ENCODE data around the gene CROCC.
"Not testable (repeated sequence)": the region's sequence is repeated elsewhere in the genome, so short reads cannot be mapped to it uniquely, and the experiment has no call there.

Gene CROCC

DNA sequence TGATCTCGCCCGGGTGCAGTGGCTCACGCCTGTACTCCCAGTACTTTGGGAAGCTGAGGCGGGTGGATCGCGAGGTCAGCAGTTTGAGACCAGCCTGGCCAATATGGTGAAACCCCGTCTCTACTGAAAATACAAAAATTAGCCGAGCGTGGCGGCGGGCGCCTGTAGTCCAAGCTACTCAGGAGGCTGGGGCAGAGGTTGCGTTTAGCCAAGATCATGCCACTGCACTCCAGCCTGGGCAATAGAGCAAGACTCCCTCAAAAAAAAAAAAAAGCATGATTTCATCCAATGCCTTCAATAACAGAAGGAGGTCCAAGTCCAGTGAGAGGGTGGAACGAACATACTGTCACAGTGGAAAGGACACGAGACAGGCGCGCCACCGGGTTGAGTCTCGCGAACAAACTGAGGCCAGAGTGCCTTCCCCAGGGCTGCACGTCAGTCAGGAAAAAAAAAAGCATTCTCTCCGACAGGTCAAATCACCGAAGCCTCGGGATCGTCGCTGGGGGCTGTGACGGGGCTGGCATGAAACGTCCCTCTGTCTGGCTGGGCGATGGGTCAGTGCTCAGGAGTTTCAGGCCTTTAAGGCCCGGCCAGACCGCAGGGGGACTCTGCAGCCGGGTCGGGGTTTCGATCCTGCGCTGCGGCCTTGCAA, 8.4 kb upstream of the CROCC start:
- H3K36me3 ChIP-seq (replicated peaks): no peaks in the 10 kb centered on the region
- in situ Hi-C loops (cut with HindIII; ENCODE audit: low pct_ligation_motif_present, low sequenced_read_pairs): no loop called here
- no peaks in the 10 kb centered on the region for H3K27me3 ChIP-seq (replicated peaks)
- no peak overlapping the region for H3K27ac ChIP-seq
- H3K4me3 ChIP-seq (ENCODE audit: low read depth, low read length): peak overlapping the region; percentile 58
- TF ChIP-seq, protein P1, sequence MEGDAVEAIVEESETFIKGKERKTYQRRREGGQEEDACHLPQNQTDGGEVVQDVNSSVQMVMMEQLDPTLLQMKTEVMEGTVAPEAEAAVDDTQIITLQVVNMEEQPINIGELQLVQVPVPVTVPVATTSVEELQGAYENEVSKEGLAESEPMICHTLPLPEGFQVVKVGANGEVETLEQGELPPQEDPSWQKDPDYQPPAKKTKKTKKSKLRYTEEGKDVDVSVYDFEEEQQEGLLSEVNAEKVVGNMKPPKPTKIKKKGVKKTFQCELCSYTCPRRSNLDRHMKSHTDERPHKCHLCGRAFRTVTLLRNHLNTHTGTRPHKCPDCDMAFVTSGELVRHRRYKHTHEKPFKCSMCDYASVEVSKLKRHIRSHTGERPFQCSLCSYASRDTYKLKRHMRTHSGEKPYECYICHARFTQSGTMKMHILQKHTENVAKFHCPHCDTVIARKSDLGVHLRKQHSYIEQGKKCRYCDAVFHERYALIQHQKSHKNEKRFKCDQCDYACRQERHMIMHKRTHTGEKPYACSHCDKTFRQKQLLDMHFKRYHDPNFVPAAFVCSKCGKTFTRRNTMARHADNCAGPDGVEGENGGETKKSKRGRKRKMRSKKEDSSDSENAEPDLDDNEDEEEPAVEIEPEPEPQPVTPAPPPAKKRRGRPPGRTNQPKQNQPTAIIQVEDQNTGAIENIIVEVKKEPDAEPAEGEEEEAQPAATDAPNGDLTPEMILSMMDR (IDR thresholded peaks at IDR 0.05; ENCODE audit: low read depth, low read length, missing control alignments): no peak
- DNase-seq: no peak

DNA sequence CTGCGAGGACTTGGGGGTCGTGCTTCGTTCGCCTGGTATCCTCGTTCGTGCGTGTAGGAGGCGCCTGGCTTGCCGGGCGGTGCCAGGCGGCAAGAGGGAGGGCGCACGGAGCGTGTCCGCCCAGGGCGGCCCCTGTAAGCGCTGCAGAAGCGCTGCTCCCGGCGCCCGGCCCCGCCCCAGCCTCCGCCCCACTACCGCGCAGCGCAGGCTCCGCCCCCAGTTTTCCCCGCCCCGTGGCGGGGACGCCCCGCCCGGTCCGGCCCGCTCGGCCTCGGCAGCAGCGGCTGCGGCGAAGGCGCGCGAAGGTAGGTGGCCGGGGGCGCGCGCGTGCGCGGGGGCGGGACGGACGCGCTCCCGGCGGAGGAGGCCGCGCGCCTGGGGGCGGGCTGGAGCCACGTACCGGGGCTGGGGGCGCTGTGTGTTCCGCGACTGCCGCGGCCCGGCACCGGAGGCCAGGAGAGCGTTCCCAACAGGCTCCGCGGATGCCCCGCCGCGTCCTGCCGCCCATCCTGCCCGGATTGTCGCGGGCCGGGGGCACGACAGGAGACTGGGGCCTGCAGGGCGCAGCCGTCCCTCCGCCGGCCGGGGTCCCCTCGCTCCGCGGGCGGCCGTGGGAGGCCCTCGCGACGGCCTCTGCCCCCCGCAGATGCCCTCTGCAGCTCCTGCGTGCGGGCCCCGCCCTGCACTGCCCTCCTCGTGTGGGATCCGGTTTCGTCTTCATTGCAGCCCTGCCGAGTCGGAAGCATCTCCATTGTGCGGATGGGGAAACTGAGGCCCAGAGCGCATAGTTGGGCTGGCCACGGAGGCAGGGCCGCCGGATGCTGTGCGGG, 7.7 kb upstream of the CROCC start:
- TF ChIP-seq, protein P1 (IDR thresholded peaks at IDR 0.05; ENCODE audit: low read depth, low read length, missing control alignments): no peak
- Histone ChIP-seq H3K36me3 (replicated peaks) (no peaks in the 10 kb centered on the region), H3K4me3 (ENCODE audit: low read depth, low read length) (peak overlapping the region; percentile 62), H3K27me3 (replicated peaks) (no peaks in the 10 kb centered on the region), H3K27ac (peak overlapping the region; percentile 68)
- in situ Hi-C loops (cut with HindIII; ENCODE audit: low pct_ligation_motif_present, low sequenced_read_pairs): no loop called here
- DNase-seq: peak; percentile 87

DNA sequence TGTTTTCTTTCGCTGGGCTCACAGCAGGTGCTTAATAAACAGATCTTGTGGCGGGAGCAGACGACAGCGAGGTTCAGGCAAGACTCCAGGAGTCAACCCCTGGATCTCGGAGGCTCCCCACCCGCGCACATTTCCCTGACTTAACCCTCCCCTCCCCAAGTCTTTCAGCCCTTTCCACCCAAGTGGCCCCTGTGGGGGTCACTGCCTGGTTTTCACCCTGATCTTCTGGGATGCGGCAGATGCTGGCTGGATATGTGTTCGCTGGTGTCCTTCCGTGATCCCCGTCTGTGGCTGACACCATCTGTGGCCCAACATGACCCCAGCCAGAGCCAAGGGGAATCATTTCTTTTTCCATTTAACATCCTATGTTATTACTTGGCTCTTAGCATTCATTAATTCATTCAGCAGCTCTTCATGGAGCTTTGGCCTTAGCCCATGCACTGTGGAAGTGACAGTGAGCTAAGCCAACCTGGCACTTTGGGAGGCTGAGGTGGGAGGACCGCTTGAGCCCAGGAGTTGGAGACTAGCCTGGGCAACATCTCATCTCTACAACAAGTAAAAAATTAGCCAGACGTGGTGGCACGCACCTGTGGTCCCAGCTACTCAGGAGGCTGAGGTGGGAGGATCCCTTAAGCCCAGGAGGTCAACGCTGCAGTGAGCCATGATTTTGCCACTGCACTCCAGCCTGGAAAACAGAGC, 6.7 kb upstream of the CROCC start:
- peak overlapping the region; percentile 62 for H3K4me3 ChIP-seq (ENCODE audit: low read depth, low read length)
- in situ Hi-C loops (cut with HindIII; ENCODE audit: low pct_ligation_motif_present, low sequenced_read_pairs); H3K36me3 ChIP-seq (replicated peaks); H3K27ac ChIP-seq; H3K27me3 ChIP-seq (replicated peaks); DNase-seq: not testable (repeated sequence)

DNA sequence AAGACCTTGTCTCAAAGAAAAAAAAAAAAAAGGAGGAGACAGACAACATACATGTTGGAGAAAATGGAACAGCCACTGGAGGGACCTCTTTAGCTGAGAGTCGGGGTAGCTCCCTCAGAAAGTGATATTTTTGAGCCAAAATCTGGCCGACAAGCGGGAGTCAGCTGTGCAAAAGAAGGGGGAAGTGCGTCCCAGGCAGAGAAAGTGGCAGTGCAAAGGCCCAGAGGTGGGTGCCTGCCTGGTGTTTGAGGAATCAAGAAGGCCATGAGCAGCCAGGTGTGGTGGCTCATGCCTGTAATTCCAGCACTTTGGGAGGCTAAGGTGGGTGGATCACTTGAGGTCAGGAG, 6.1 kb upstream of the CROCC start:
- Histone ChIP-seq H3K27ac (no peak overlapping the region), H3K27me3 (replicated peaks) (no peaks in the 10 kb centered on the region), H3K36me3 (replicated peaks) (no peaks in the 10 kb centered on the region), H3K4me3 (ENCODE audit: low read depth, low read length) (no peak overlapping the region)
- DNase-seq: no peak
- in situ Hi-C loops (cut with HindIII; ENCODE audit: low pct_ligation_motif_present, low sequenced_read_pairs): no loop called here
- TF ChIP-seq, protein P1 (IDR thresholded peaks at IDR 0.05; ENCODE audit: low read depth, low read length, missing control alignments): peak; percentile 16

DNA sequence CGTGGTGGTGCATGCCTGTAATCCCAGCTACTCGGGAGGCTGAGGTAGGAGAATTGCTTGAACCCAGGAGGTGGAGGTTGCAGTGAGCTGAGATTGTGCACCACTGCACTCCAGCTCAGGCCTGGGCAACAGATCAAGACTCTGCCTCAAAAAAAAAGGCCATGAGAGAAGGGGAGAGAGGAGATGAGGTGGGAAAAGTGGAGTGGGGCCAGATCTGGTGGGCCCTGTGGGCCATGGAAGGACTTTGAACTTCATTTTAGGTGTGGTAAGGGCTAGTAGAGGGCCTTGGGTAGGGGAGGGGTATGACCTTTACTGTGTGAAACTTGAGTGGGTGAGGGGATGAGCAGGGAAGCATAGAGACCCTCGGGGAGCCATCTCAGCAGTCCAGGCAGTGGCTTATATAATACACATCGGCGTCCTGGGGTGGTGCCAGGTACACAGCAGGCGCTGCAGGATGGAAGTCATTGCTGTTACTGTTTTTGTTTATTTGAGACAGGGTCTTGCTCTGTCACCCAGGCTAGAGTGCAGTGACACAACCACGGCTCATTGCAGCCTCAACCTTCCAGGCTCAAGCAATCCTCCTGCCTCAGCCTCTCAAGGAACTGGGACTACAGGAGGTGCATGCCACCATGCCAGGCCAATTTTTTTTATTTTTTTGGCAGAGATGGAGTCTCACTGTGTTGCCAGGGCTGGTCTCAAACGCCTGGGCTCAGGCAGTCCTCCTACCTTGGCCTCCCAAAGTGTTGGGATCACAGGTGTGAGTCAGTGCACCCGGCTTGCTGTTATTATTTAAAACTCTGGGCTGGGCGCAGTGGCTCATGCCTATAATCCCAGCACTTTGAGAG, 5.5 kb upstream of the CROCC start:
- H3K27me3 ChIP-seq (replicated peaks); H3K4me3 ChIP-seq (ENCODE audit: low read depth, low read length); H3K27ac ChIP-seq; H3K36me3 ChIP-seq (replicated peaks); in situ Hi-C loops (cut with HindIII; ENCODE audit: low pct_ligation_motif_present, low sequenced_read_pairs); DNase-seq: not testable (repeated sequence)

DNA sequence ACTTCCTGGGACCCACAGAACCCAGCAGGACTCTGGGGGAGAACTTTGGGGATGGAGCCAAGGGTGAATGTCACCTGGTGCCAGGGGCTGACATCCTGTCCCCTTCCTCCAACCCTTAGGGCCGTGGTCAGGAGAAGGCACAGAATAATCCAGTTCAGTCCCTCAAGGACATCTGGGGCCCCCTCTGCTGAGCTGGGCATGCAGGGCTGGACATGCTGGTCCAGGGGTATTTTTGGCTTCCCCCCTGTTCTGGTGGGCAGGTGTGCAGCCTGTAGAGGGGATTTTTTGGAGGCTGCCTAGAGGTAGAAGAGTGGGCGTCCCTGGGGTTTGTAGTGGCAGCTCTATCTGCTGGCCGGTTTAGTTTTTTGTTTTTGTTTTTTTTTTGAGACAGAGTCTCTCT, 3.4 kb upstream of the CROCC start:
- Histone ChIP-seq H3K4me3 (ENCODE audit: low read depth, low read length) (no peak overlapping the region), H3K36me3 (replicated peaks) (no peaks in the 10 kb centered on the region), H3K27ac (no peak overlapping the region), H3K27me3 (replicated peaks) (no peaks in the 10 kb centered on the region)
- DNase-seq: no peak
- TF ChIP-seq, protein P1 (IDR thresholded peaks at IDR 0.05; ENCODE audit: low read depth, low read length, missing control alignments): no peak
- in situ Hi-C loops (cut with HindIII; ENCODE audit: low pct_ligation_motif_present, low sequenced_read_pairs): no loop called here

DNA sequence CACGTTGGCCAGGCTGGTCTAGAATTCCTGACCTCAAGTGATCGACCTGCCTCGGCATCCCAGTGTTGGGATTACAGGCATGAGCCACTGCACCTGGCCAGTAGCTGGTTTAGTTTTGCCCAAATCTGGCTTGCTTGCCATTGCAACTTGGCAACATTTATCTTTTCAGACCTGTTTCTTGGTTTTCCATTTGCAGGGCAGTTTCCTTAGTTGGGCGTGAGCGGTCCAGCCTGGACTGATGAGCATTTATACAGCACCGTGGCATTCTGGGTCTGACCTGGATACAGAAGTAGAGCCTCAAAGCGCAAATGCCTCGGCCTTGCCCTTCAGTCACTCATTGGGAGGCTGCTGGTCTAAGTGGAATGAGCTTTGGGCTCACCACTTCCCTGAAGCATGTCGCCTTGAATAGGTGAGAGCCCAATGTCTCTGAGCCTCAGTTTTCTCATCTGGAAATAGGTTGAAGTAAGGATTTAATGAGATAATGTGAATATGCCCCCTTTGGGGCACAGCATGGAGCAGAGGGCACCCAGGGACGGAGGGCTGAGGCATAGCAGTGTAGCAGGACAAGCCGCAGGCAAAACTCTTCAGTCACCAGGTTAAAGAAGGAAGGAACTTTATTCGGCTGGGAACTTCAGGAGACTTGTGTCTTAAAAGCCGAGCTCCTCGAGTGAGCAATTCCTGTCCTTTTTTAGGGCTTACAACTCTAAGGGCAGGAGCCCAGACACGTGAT, 2.6 kb upstream of the CROCC start:
- H3K27ac ChIP-seq; in situ Hi-C loops (cut with HindIII; ENCODE audit: low pct_ligation_motif_present, low sequenced_read_pairs); DNase-seq; H3K36me3 ChIP-seq (replicated peaks); H3K27me3 ChIP-seq (replicated peaks); H3K4me3 ChIP-seq (ENCODE audit: low read depth, low read length): not testable (repeated sequence)

Measured in brain microvascular endothelial cell (primary cell).